HL-60 (cell line): ENCODE results near the gene ELOA.

Experiments used
- DNase-seq, 2 experiments: peaks; one replicate each; pipeline ENCODE4 v3.0.0-alpha.2; 2010 to 2020; ENCODE audit warnings: low read depth in 1 of 2, low spot score in 1 of 2
- H3K27ac ChIP-seq: fragments of 250-450 bp; sonication (Bioruptor Pico); replicated peaks from 2 replicates; pipeline ENCODE4 v1.5.1; 2020; ENCODE audit warnings: mild to moderate bottlenecking, moderate library complexity
- H3K27me3 ChIP-seq: fragments of 250-450 bp; sonication (Bioruptor Pico); 2 replicates; pipeline ENCODE4 v1.5.1; 2021; ENCODE audit warnings: mild to moderate bottlenecking, moderate library complexity; ENCODE audit not compliant: insufficient read depth, poor library complexity, severe bottlenecking
- H3K4me3 ChIP-seq: replicated peaks from 2 replicates; pipeline ENCODE4 v1.5.1; 2011; ENCODE audit warnings: mild to moderate bottlenecking, control low read depth, low read length; ENCODE audit not compliant: insufficient read depth
- GABPA ChIP-seq: IDR thresholded peaks from 2 replicates; pipeline ENCODE4 v1.6.1; 2012; ENCODE audit warnings: low read depth
- POLR2AphosphoS5 ChIP-seq: IDR thresholded peaks from 2 replicates; pipeline ENCODE4 v1.6.1; 2012; ENCODE audit warnings: low read depth
- REST ChIP-seq: IDR thresholded peaks from 2 replicates; pipeline ENCODE4 v1.6.1; 2012; ENCODE audit warnings: low read depth; ENCODE audit not compliant: insufficient replicate concordance
- SPI1 ChIP-seq: IDR thresholded peaks from 2 replicates; pipeline ENCODE4 v1.6.1; 2012; ENCODE audit warnings: low read depth, mild to moderate bottlenecking, borderline replicate concordance
- TF ChIP-seq, protein P1 (sequence below): IDR thresholded peaks from one replicate; pipeline ENCODE4 v1.5.1; 2011; ENCODE audit warnings: low read length, control low read depth, inconsistent platforms; ENCODE audit not compliant: insufficient read depth

Gene ELOA

DNA sequence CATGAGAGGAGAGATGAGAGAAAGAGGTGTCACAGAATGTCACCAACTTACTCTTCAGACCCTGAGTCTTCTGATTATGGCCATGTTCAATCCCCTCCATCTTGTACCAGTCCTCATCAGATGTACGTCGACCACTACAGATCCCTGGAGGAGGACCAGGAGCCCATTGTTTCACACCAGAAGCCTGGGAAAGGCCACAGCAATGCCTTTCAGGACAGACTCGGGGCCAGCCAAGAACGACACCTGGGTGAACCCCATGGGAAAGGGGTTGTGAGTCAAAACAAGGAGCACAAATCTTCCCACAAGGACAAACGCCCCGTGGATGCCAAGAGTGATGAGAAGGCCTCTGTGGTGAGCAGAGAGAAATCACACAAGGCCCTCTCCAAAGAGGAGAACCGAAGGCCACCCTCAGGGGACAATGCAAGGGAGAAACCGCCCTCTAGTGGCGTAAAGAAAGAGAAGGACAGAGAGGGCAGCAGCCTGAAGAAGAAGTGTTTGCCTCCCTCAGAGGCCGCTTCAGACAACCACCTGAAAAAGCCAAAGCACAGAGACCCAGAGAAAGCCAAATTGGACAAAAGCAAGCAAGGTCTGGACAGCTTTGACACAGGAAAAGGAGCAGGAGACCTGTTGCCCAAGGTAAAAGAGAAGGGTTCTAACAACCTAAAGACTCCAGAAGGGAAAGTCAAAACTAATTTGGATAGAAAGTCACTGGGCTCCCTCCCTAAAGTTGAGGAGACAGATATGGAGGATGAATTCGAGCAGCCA, 8.0 kb downstream of the ELOA start:
- Histone ChIP-seq H3K4me3 (no peak overlapping the region), H3K27me3 (no peaks in the 10 kb centered on the region), H3K27ac (no peak overlapping the region)
- TF ChIP-seq SPI1 = no peak
- TF ChIP-seq, protein P1, sequence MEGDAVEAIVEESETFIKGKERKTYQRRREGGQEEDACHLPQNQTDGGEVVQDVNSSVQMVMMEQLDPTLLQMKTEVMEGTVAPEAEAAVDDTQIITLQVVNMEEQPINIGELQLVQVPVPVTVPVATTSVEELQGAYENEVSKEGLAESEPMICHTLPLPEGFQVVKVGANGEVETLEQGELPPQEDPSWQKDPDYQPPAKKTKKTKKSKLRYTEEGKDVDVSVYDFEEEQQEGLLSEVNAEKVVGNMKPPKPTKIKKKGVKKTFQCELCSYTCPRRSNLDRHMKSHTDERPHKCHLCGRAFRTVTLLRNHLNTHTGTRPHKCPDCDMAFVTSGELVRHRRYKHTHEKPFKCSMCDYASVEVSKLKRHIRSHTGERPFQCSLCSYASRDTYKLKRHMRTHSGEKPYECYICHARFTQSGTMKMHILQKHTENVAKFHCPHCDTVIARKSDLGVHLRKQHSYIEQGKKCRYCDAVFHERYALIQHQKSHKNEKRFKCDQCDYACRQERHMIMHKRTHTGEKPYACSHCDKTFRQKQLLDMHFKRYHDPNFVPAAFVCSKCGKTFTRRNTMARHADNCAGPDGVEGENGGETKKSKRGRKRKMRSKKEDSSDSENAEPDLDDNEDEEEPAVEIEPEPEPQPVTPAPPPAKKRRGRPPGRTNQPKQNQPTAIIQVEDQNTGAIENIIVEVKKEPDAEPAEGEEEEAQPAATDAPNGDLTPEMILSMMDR = peak; percentile 79
- peak in 1 of 2 experiments; percentile 69 for DNase-seq

GRCh38 chr1:23751815-23752200, 8.5 kb downstream of the ELOA start:
- Histone ChIP-seq H3K27ac (no peak overlapping the region), H3K4me3 (no peak overlapping the region), H3K27me3 (no peaks in the 10 kb centered on the region)
- TF ChIP-seq SPI1 = no peak
- no peak for TF ChIP-seq POLR2AphosphoS5
- TF ChIP-seq, protein P1 = no peak
- TF ChIP-seq GABPA = no peak
- TF ChIP-seq REST = no peak
- no peak for DNase-seq

DNA sequence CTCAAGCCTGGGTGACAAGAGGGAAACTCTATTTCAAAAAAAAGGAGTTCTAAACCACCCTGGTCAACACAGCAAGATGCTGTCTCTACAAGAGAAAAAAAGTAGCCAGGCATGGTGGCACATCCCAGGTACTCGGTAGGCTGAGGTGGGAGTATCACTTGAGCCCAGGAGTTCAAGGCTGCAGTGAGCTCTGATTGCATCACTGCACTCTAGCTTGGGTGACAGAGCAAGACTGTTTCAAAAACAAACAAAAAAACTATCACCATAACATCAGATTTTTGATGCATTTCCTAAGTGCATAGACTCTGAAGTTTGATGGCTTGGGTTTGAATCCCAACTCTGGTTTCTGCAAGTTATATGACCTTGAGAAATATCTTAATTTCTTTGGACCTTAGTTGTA, 9.6 kb downstream of the ELOA start:
- H3K27me3 ChIP-seq = no peaks in the 10 kb centered on the region
- no peak overlapping the region for H3K4me3 ChIP-seq
- TF ChIP-seq SPI1 (no peak), GABPA (no peak), POLR2AphosphoS5 (no peak), REST (no peak)
- TF ChIP-seq, protein P1 = no peak
- DNase-seq = no peak
- H3K27ac ChIP-seq = no peak overlapping the region

- Histone ChIP-seq H3K27ac (no peak overlapping the region), H3K4me3 (no peak overlapping the region), H3K27me3 (no peaks in the 10 kb centered on the region)
- TF ChIP-seq SPI1 (no peak), REST (no peak), GABPA (no peak), POLR2AphosphoS5 (no peak)
- TF ChIP-seq, protein P1 = no peak
- DNase-seq = no peak
Observed at GRCh38 chr1:23756676-23757075, 13.4 kb downstream of the ELOA start.
